Peyer's patch (tissue), 4 donors: ENCODE data around the gene ELF4. TPM values are rescaled to one million over a fixed set of nuclear protein-coding genes. Genes with fewer than 3 reads are reported as not detected.
A peak's percentile ranks its signal among the peaks of the same experiment; 100 is the strongest.

ENCODE experiments used
- DNase-seq, 3 donors: peaks; one replicate each; pipeline ENCODE4 v3.0.0-alpha.2; 2017 to 2019
- H3K27ac ChIP-seq, 4 donors: fragments of 200-600 bp; sonication (generic); one replicate each; pipeline ENCODE4 v1.5.1; 2016 to 2019
- H3K27me3 ChIP-seq, 2 donors: fragments of 200-600 bp; sonication (generic); one replicate each; pipeline ENCODE4 v1.5.1; 2019
- H3K36me3 ChIP-seq, 3 donors: fragments of 200-600 bp; sonication (generic); one replicate each; pipeline ENCODE4 v1.5.1; 2016 to 2019
- H3K4me1 ChIP-seq, 4 donors: fragments of 200-600 bp; sonication (generic); one replicate each; pipeline ENCODE4 v1.5.1; 2016 to 2019
- H3K4me3 ChIP-seq, 4 donors: fragments of 200-600 bp; sonication (generic); 1 replicate in 3 of 4; 2 replicates in 1 of 4; pipeline ENCODE4 v1.5.1; 2016 to 2019; ENCODE audit warnings: mild to moderate bottlenecking in 1 of 4
- H3K9me3 ChIP-seq, 4 donors: fragments of 200-600 bp; sonication (generic); one replicate each; pipeline ENCODE4 v1.5.1; 2016 to 2019; ENCODE audit warnings: mild to moderate bottlenecking in 1 of 4
- POLR2A ChIP-seq, 2 donors: fragments of 450-650 bp; IDR thresholded peaks; one replicate each; pipeline ENCODE4 v1.5.1; 2017; ENCODE audit warnings: antibody characterized with exemption in 2 of 2, mild to moderate bottlenecking in 2 of 2, moderate library complexity in 2 of 2
- total RNA-seq, 4 donors: library from RNA; depleted of rRNA; stranded (reverse); fragments of >200 nt; gene quantifications; one replicate each; pipeline ENCODE4 v1.1.0, GENCODE V29; 2016
- TF ChIP-seq, protein P1 (sequence below), 6 experiments: fragments of 450-650 bp in 4 of 6; fragments of 200-600 bp in 2 of 6; sonication (generic) in 1 of 6; IDR thresholded peaks; one replicate each; pipeline ENCODE4 v1.5.1; 2017 to 2019; ENCODE audit warnings: antibody characterized with exemption in 6 of 6, mild to moderate bottlenecking in 3 of 6, moderate library complexity in 1 of 6

Gene ELF4
- total RNA-seq, 4 donors from 2014 or later = 17.3 to 47.3 (median 43.7) TPM

DNA sequence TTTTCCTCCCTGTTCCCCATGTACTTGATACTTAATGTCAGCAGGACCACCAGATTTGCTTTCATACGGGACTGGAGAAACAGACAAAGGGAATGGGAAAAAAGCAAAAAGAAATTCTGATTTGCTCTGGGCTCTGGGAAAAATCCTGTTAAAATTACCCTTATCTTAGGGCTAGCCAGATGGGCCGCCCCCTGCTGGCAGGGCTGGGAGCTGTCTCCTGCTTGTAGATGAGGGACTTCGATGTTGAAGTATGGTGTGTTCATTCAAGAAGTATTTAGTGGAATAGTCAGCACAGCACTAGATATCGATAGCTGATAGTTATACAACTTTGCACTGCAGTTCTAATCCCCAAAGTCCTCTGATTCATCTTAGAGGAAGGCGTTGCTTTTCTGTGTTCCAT lies 82.1 kb downstream of the ELF4 start:
- TF ChIP-seq, protein P1, sequence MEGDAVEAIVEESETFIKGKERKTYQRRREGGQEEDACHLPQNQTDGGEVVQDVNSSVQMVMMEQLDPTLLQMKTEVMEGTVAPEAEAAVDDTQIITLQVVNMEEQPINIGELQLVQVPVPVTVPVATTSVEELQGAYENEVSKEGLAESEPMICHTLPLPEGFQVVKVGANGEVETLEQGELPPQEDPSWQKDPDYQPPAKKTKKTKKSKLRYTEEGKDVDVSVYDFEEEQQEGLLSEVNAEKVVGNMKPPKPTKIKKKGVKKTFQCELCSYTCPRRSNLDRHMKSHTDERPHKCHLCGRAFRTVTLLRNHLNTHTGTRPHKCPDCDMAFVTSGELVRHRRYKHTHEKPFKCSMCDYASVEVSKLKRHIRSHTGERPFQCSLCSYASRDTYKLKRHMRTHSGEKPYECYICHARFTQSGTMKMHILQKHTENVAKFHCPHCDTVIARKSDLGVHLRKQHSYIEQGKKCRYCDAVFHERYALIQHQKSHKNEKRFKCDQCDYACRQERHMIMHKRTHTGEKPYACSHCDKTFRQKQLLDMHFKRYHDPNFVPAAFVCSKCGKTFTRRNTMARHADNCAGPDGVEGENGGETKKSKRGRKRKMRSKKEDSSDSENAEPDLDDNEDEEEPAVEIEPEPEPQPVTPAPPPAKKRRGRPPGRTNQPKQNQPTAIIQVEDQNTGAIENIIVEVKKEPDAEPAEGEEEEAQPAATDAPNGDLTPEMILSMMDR (IDR thresholded peaks at IDR 0.05) = peak; percentile 43 to 74 (median 62)
- no peak for TF ChIP-seq POLR2A (IDR thresholded peaks at IDR 0.05)
- H3K27ac ChIP-seq = no peak overlapping the region
- H3K9me3 ChIP-seq = no peaks in the 10 kb centered on the region
- peak; percentile 49 to 81 (median 61) for DNase-seq
- H3K4me1 ChIP-seq = no peaks in the 10 kb centered on the region
- H3K4me3 ChIP-seq = no peak overlapping the region
- peaks cover 0 to 23% (median 0%) of the 10 kb centered on the region in 3 donors for H3K36me3 ChIP-seq
- H3K27me3 ChIP-seq = no peaks in the 10 kb centered on the region

DNA sequence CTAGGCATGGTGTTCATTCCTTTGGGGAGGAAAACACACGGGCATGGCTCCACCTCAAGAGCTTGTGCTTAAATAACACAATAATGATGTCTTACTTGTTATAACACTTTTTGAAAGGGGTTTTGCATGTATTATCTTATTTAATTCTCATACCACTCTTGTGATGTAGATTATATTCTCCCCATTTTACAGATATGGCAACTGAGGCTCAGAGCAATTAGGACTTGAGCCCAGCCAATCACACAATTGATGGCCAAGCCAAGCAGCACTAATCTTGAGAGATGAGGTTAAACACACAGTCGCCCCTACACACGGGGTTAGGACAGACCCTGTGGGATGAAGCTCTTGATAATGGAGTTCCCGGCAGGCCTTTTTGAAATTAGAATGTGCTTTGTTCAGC lies 82.7 kb downstream of the ELF4 start:
- TF ChIP-seq, protein P1 (IDR thresholded peaks at IDR 0.05) = no peak
- no peak for TF ChIP-seq POLR2A (IDR thresholded peaks at IDR 0.05)
- Histone ChIP-seq H3K4me3 (no peak overlapping the region), H3K9me3 (no peaks in the 10 kb centered on the region), H3K27ac (no peak overlapping the region), H3K27me3 (no peaks in the 10 kb centered on the region), H3K4me1 (no peaks in the 10 kb centered on the region), H3K36me3 (peaks cover 0 to 27% (median 0%) of the 10 kb centered on the region in 3 donors)
- no peak for DNase-seq

DNA sequence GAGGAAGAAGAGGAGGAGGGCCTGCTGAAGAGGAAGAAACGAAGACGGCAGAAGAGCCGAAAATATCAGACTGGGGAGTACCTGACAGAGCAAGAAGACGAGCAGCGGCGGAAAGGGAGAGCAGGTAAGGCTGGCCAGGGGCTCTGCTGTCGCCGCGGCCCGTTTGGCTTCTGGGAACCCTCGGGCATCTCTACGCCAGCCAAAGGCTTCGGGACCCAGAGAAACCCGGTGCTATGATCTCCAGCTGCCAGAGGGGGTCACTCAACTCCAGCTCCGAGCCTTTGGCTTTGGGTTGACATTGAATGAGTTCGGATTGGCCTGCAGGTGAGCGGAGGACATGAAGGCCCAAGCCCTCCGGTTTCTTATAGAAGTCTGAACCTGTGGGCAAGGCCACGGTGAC lies 85.0 kb downstream of the ELF4 start:
- Histone ChIP-seq H3K36me3 (peaks cover 0 to 27% (median 0%) of the 10 kb centered on the region in 3 donors), H3K27me3 (no peaks in the 10 kb centered on the region), H3K4me1 (no peaks in the 10 kb centered on the region), H3K27ac (no peak overlapping the region), H3K4me3 (no peak overlapping the region), H3K9me3 (no peaks in the 10 kb centered on the region)
- TF ChIP-seq, protein P1 (IDR thresholded peaks at IDR 0.05) = no peak
- no peak for TF ChIP-seq POLR2A (IDR thresholded peaks at IDR 0.05)
- DNase-seq = no peak

DNA sequence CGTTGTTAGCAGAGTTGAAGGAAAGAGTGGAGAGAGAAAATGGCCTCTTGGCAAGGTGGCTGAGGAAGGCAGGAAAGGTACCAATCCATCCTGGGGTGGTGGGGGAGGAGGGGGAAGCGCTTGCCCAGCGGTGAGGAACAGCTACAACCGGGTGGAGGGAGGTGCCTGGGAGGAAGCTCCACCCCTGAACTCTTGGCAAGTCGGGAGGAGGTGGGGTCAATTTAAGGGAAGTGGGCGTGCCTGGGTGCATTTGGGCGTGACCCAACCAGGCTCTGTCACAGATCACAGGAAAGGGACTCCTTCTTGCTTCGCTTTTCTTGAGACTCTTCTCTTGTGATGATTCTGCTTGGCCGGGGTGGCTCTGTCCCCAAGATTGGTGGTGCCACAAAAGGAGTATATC lies 86.2 kb downstream of the ELF4 start:
- H3K4me3 ChIP-seq = no peak overlapping the region
- peak overlapping the region in 1 of 4 donors; percentile 34 for H3K27ac ChIP-seq
- H3K9me3 ChIP-seq = no peaks in the 10 kb centered on the region
- H3K36me3 ChIP-seq = peaks cover 0 to 24% (median 0%) of the 10 kb centered on the region in 3 donors
- DNase-seq = peak; percentile 75 to 94 (median 83)
- H3K27me3 ChIP-seq = no peaks in the 10 kb centered on the region
- TF ChIP-seq, protein P1 (IDR thresholded peaks at IDR 0.05) = no peak
- TF ChIP-seq POLR2A (IDR thresholded peaks at IDR 0.05) = no peak
- no peaks in the 10 kb centered on the region for H3K4me1 ChIP-seq

DNA sequence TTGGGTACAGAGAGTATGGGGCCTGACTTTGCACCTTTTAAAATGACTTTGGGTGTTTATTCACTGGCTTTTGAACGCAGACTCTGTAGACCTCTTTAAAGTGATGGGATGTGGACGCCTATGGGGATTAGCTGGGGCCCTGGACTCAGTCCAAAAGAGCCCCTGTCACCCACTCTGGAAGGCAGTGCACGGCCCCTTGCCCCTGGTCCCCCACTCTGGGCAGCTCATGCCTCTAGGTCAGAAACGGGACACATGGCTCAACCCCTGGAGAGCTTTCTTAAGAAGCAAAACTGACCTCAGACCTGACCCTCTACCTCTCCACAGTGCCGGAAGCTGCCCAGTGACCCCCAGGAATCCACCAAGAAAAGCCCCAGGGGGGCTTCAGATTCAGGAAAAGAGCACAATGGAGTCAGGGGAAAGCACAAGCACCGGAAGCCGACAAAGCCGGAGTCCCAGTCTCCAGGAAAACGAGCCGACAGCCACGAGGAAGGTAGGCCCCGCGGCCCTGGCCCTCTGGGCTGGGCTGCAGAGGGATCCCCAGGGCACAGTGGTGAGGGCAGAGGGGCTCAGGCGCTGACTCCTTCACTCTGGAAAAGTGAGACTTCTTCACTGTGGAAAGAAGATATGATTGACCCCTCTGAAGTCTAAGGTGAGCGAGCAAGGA lies 89.5 kb downstream of the ELF4 start:
- TF ChIP-seq, protein P1 (IDR thresholded peaks at IDR 0.05) = no peak
- no peak for TF ChIP-seq POLR2A (IDR thresholded peaks at IDR 0.05)
- peaks cover 0 to 15% (median 0%) of the 10 kb centered on the region in 3 donors for H3K36me3 ChIP-seq
- no peak for DNase-seq
- no peak overlapping the region for H3K4me3 ChIP-seq
- no peaks in the 10 kb centered on the region for H3K27me3 ChIP-seq
- no peaks in the 10 kb centered on the region for H3K9me3 ChIP-seq
- no peak overlapping the region for H3K27ac ChIP-seq
- H3K4me1 ChIP-seq = no peaks in the 10 kb centered on the region
